ENCODE results near the gene KCTD4.

GRCh38 chr13:45240143-45240542 is 39.3 kb upstream of the KCTD4 start:
- TF ChIP-seq EZH2 (IDR thresholded peaks at IDR 0.05; ENCODE audit: borderline replicate concordance, low read depth, low read length, severe bottlenecking) (no peak), CTCF (IDR thresholded peaks at IDR 0.05; ENCODE audit: extremely low read depth in 1 of 2, insufficient read depth in 1 of 2, low read depth in 1 of 2, low read length in 2 of 2) (no peak), POLR2AphosphoS5 (IDR thresholded peaks at IDR 0.05; ENCODE audit: insufficient read depth, low read depth, low read length) (no peak), MAX (IDR thresholded peaks at IDR 0.05; ENCODE audit: insufficient read depth, insufficient read length) (no peak), JUN (IDR thresholded peaks at IDR 0.05; ENCODE audit: borderline replicate concordance, insufficient read depth, insufficient read length, low read depth) (no peak), MYC (IDR thresholded peaks at IDR 0.05; ENCODE audit: low read depth, low read length) (no peak), FOS (IDR thresholded peaks at IDR 0.05; ENCODE audit: borderline replicate concordance, insufficient read depth, low read length) (no peak)
